Activated CD8-positive, alpha-beta memory T cell treated with anti-CD3 and anti-CD28 coated beads, Interleukin-2, amount 50 U/mL, for 48 hours (primary cell): ENCODE results near the gene PTPN9.
"Not testable (repeated sequence)": the region's sequence is repeated elsewhere in the genome, so short reads cannot be mapped to it uniquely, and the experiment has no call there.

Source experiments
- DNase-seq: peaks from one replicate; pipeline ENCODE4 v3.0.0-alpha.2; 2020

PTPN9 gene

GRCh38 chr15:75530169-75530568 lies 48.9 kb downstream of the PTPN9 start:
- no peak for DNase-seq

GRCh38 chr15:75525756-75526155 lies 53.4 kb downstream of the PTPN9 start:
- DNase-seq: not testable (repeated sequence)

- DNase-seq: no peak
Observed at GRCh38 chr15:75523011-75523410, 56.1 kb downstream of the PTPN9 start.

GRCh38 chr15:75517233-75517632 lies 61.9 kb downstream of the PTPN9 start:
- no peak for DNase-seq

- no peak for DNase-seq
Observed at GRCh38 chr15:75508840-75509532, 70.1 kb downstream of the PTPN9 start.

GRCh38 chr15:75502360-75502759 lies 76.8 kb downstream of the PTPN9 start:
- DNase-seq: no peak

- no peak for DNase-seq
Observed at GRCh38 chr15:75493732-75494131, 85.4 kb downstream of the PTPN9 start.

GRCh38 chr15:75483961-75484360 lies 95.2 kb downstream of the PTPN9 start:
- no peak for DNase-seq

GRCh38 chr15:75483556-75483955 lies 95.6 kb downstream of the PTPN9 start:
- DNase-seq: not testable (repeated sequence)

GRCh38 chr15:75483106-75483505 lies 96.0 kb downstream of the PTPN9 start:
- DNase-seq: no peak

GRCh38 chr15:75480463-75480862 lies 98.7 kb downstream of the PTPN9 start:
- not testable (repeated sequence) for DNase-seq

- no peak for DNase-seq
Observed at GRCh38 chr15:75479670-75480069, 99.4 kb downstream of the PTPN9 start.

GRCh38 chr15:75477094-75477493 lies 102.0 kb downstream of the PTPN9 start:
- not testable (repeated sequence) for DNase-seq

- no peak for DNase-seq
Observed at GRCh38 chr15:75468913-75469598, 110.1 kb downstream of the PTPN9 start.

GRCh38 chr15:75460646-75461045 lies 118.5 kb downstream of the PTPN9 start:
- DNase-seq: no peak

- no peak for DNase-seq
Observed at GRCh38 chr15:75459581-75459980, 119.5 kb downstream of the PTPN9 start.

GRCh38 chr15:75456710-75457109 lies 122.4 kb downstream of the PTPN9 start:
- no peak for DNase-seq

- DNase-seq: peak; percentile 81
Observed at GRCh38 chr15:75455982-75456531, 123.1 kb downstream of the PTPN9 start.

- peak; percentile 90 for DNase-seq
Observed at GRCh38 chr15:75455424-75455981, 123.6 kb downstream of the PTPN9 start.

GRCh38 chr15:75454471-75455378 lies 124.4 kb downstream of the PTPN9 start:
- peak; percentile 88 for DNase-seq

- peak; percentile 95 for DNase-seq
Observed at GRCh38 chr15:75453703-75454470, 125.2 kb downstream of the PTPN9 start.
